Tibial nerve (tissue), 4 donors: ENCODE data around the gene PARVG. TPM values are rescaled to one million over a fixed set of nuclear protein-coding genes. Genes with fewer than 3 reads are reported as not detected.

Experiments used
- DNase-seq, 2 donors: peaks; one replicate each; pipeline ENCODE4 v3.0.0-alpha.2; 2019; ENCODE audit warnings: low spot score in 2 of 2
- H3K27ac ChIP-seq, 4 donors: fragments of 200-600 bp; sonication (generic) in 3 of 4; one replicate each; pipeline ENCODE4 v1.5.1; 2017 to 2019; ENCODE audit warnings: mild to moderate bottlenecking in 1 of 4
- H3K27me3 ChIP-seq, 2 donors: fragments of 200-600 bp; sonication (generic) in 1 of 2; one replicate each; pipeline versions ENCODE4 v1.5.1 to v1.6.0; 2017 to 2019
- H3K36me3 ChIP-seq, 3 donors: fragments of 200-600 bp; sonication (generic); one replicate each; pipeline ENCODE4 v1.5.1; 2018 to 2019
- H3K4me1 ChIP-seq, 4 donors: fragments of 200-600 bp; sonication (generic) in 3 of 4; one replicate each; pipeline ENCODE4 v1.5.1; 2017 to 2019
- H3K4me3 ChIP-seq, 4 donors: fragments of 200-600 bp; sonication (generic) in 3 of 4; one replicate each; pipeline ENCODE4 v1.5.1; 2017 to 2019; ENCODE audit warnings: mild to moderate bottlenecking in 1 of 4, moderate library complexity in 1 of 4
- H3K9me3 ChIP-seq, 4 donors: fragments of 200-600 bp; sonication (generic) in 3 of 4; one replicate each; pipeline ENCODE4 v1.5.1; 2017 to 2019
- EP300 ChIP-seq, 2 donors: sonication (generic); formaldehyde crosslinking; IDR thresholded peaks; one replicate each; pipeline ENCODE4 v1.6.1; 2017; ENCODE audit warnings: antibody characterized with exemption in 2 of 2, mild to moderate bottlenecking in 1 of 2
- POLR2A ChIP-seq, 2 donors: fragments of 450-650 bp; IDR thresholded peaks; one replicate each; pipeline ENCODE4 v1.6.1; 2017; ENCODE audit warnings: antibody characterized with exemption in 2 of 2, mild to moderate bottlenecking in 2 of 2, moderate library complexity in 2 of 2
- WGBS, 2 donors: methylation state at CpG; one replicate each; pipeline ENCODE4 v1.1.5; 2018; 5-methylcytosine and 5-hydroxymethylcytosine counted together
- total RNA-seq, 4 donors: library from RNA; depleted of rRNA; stranded (reverse); fragments of >200 nt; gene quantifications; one replicate each; pipeline ENCODE4 v1.1.0, GENCODE V29; 2016
- TF ChIP-seq, protein P1 (sequence below), 5 experiments: fragments of 200-600 bp in 3 of 5; fragments of 450-650 bp in 2 of 5; sonication (generic) in 3 of 5; IDR thresholded peaks; one replicate each; pipeline ENCODE4 v1.5.1; 2016 to 2019; ENCODE audit warnings: antibody characterized with exemption in 5 of 5, mild to moderate bottlenecking in 3 of 5, moderate library complexity in 2 of 5

PARVG gene
- total RNA-seq, 4 donors from 2014 or later: 18.8 to 140 (median 34.9) TPM

DNA sequence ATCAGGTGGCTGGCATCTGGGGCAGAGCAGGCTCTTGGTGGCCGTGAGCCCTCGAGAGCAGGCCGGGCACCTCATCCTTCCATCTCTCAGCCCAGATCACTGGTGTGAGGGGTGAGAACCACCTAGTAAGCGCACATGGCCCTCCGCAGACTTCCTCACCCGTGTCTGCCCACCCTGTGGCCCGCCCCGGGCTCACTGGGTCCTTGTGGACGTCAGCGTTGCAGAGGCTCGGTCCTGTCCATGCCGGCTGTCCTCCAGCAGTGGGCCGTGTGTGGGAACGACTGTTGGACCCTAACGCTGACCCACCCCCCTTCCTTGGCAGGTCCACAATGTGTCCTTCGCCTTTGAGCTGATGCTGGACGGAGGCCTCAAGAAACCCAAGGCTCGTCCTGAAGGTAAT is 17.2 kb upstream of the PARVG start:
- no peak for DNase-seq
- peaks cover 0 to 15% (median 0%) of the 10 kb centered on the region in 3 donors for H3K36me3 ChIP-seq
- 87% methylated on average over 14 to 16 of the region's 18 CpGs for WGBS, 2 donors
- no peaks in the 10 kb centered on the region for H3K9me3 ChIP-seq
- H3K27me3 ChIP-seq: no peaks in the 10 kb centered on the region
- no peak overlapping the region for H3K4me3 ChIP-seq
- no peaks in the 10 kb centered on the region for H3K4me1 ChIP-seq
- H3K27ac ChIP-seq: no peak overlapping the region
- TF ChIP-seq POLR2A (IDR thresholded peaks at IDR 0.05): no peak
- TF ChIP-seq, protein P1, sequence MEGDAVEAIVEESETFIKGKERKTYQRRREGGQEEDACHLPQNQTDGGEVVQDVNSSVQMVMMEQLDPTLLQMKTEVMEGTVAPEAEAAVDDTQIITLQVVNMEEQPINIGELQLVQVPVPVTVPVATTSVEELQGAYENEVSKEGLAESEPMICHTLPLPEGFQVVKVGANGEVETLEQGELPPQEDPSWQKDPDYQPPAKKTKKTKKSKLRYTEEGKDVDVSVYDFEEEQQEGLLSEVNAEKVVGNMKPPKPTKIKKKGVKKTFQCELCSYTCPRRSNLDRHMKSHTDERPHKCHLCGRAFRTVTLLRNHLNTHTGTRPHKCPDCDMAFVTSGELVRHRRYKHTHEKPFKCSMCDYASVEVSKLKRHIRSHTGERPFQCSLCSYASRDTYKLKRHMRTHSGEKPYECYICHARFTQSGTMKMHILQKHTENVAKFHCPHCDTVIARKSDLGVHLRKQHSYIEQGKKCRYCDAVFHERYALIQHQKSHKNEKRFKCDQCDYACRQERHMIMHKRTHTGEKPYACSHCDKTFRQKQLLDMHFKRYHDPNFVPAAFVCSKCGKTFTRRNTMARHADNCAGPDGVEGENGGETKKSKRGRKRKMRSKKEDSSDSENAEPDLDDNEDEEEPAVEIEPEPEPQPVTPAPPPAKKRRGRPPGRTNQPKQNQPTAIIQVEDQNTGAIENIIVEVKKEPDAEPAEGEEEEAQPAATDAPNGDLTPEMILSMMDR (IDR thresholded peaks at IDR 0.05): no peak

DNA sequence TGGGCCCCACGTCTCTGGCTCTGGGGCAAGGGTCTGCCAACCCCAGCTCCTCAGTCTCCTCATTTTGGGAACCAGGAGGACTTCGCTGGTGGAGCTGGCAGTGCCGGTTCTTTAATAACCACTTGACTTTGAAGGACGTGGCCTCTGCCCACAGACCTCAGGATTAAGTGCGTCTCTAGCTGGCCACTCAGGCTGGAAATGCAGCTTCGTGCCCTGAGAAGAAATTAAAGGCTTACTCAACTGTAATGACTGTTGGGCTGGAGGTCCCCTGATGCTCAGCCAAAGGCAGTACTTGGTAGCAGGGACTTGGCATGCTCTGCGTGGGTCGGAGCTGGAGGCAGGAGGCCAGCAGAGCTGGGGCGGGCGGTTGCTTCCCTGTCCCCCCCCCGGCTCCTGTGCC is 16.7 kb upstream of the PARVG start:
- H3K36me3 ChIP-seq: peaks cover 0 to 18% (median 0%) of the 10 kb centered on the region in 3 donors
- TF ChIP-seq EP300 (IDR thresholded peaks at IDR 0.05) (no peak), POLR2A (IDR thresholded peaks at IDR 0.05) (no peak)
- TF ChIP-seq, protein P1 (IDR thresholded peaks at IDR 0.05): no peak
- WGBS, 2 donors: 74 to 84% methylated on average over 11 of the region's 11 CpGs

DNA sequence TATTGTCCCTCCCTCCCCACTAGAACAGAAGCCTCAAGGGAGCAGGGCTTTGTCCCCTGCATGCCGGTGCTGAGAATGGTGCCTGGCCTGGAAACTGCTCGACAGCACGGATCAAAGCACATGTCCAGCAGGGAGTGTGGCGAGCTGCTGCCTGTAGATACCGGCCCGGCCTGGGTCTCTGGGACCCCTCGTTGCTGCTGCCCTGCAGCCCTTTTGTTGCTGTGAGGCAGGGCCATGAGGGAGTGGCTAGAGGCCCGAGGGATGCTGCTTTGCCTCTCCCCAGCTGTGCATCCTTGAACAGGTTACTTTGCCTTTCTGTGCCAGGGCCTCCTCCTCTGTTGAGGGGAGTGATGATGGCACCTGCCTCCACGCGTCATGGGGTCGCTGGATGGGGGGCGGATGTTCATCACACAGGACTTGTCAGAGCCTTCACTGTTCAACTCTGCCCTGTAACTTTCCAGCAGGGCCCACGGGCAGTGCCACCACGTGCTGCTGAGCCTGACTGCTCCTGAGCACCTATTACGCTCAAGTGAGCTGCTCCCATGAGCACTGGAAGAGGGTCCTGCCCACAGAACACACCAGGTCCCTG is 15.3 kb upstream of the PARVG start:
- H3K27ac ChIP-seq: no peak overlapping the region
- H3K36me3 ChIP-seq: peaks cover 0 to 18% (median 0%) of the 10 kb centered on the region in 3 donors
- no peak overlapping the region for H3K4me3 ChIP-seq
- WGBS, 2 donors: 87 to 93% methylated on average over 12 to 14 of the region's 15 CpGs
- TF ChIP-seq, protein P1 (IDR thresholded peaks at IDR 0.05): no peak
- no peak for TF ChIP-seq EP300 (IDR thresholded peaks at IDR 0.05)
- TF ChIP-seq POLR2A (IDR thresholded peaks at IDR 0.05): no peak
- no peaks in the 10 kb centered on the region for H3K27me3 ChIP-seq
- H3K9me3 ChIP-seq: no peaks in the 10 kb centered on the region
- H3K4me1 ChIP-seq: no peaks in the 10 kb centered on the region
- no peak for DNase-seq

More for the DNA sequence above, 16.7 kb upstream of the PARVG start:
- DNase-seq: no peak
- H3K27me3 ChIP-seq: no peaks in the 10 kb centered on the region
- H3K9me3 ChIP-seq: no peaks in the 10 kb centered on the region
- no peaks in the 10 kb centered on the region for H3K4me1 ChIP-seq
- H3K4me3 ChIP-seq: no peak overlapping the region
- H3K27ac ChIP-seq: no peak overlapping the region

DNA sequence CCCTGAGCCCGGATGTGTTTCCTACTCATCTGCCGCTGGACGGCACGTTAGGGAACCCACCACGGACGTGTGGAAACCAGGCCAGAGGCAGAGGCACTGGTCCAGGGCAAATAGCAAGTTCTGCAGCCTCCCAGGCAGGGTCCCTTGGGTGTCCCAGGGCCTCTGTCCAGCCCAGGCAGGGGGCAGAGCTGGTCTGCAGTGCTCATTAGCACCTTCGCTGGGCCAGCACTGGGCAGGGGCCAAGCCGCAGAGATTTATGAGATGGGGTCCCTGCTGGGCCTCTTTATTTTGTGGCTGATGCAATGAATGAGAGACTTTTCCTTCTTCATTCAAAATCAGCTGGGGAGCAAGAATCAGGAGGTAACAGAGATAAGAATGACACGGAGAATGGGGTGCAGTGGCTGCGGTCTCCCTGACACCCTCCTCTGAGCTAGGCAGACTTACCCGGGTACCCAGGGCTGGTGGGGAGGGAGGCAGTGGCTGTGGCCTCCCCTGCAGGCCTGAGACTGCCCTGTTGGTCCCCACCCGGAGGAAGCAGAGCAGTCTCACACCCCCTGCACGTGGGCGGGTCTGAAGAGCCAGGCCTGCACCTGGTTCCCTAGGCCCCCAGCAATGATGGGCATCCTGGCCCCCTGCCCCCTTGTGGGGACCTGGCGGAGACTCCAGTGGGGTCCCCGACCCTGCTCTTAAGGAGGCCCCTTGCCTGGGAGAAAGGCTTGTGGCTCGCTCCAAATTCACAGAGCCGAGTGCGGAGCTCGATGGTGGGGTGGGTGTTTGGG is 14.0 kb upstream of the PARVG start:
- DNase-seq: no peak
- peaks cover 0 to 18% (median 0%) of the 10 kb centered on the region in 3 donors for H3K36me3 ChIP-seq
- H3K4me1 ChIP-seq: no peaks in the 10 kb centered on the region
- H3K9me3 ChIP-seq: no peaks in the 10 kb centered on the region
- H3K27ac ChIP-seq: no peak overlapping the region
- WGBS, 2 donors: 72 to 79% methylated on average over 19 to 20 of the region's 20 CpGs
- H3K27me3 ChIP-seq: no peaks in the 10 kb centered on the region
- no peak overlapping the region for H3K4me3 ChIP-seq
- TF ChIP-seq, protein P1 (IDR thresholded peaks at IDR 0.05): no peak
- no peak for TF ChIP-seq EP300 (IDR thresholded peaks at IDR 0.05)
- no peak for TF ChIP-seq POLR2A (IDR thresholded peaks at IDR 0.05)

DNA sequence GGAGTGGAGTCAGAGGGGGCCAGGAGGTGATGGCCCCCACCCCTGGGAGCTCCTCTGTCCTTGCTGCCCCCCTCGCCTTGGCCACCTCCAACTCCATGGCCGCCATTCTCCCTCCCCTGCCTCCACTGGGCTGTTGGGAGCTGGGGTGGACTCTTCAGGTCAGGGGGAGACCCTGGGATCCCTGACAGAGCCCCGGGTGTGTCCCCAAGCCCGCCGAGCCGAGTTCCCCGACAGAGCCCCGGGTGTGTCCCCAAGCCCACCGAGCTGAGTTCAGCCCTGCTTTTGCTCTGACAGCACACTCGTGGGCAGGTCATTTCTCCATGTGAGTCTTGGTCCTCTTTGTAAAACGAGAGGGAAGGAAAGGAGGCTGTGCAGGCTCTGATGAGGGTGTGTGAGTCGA is 13.2 kb upstream of the PARVG start:
- H3K36me3 ChIP-seq: peaks cover 0 to 18% (median 0%) of the 10 kb centered on the region in 3 donors
- H3K27me3 ChIP-seq: no peaks in the 10 kb centered on the region
- TF ChIP-seq POLR2A (IDR thresholded peaks at IDR 0.05) (no peak), EP300 (IDR thresholded peaks at IDR 0.05) (no peak)
- TF ChIP-seq, protein P1 (IDR thresholded peaks at IDR 0.05): no peak
- 70 to 71% methylated on average over 12 of the region's 12 CpGs for WGBS, 2 donors
- no peak for DNase-seq
- H3K4me3 ChIP-seq: no peak overlapping the region
- no peak overlapping the region for H3K27ac ChIP-seq
- H3K4me1 ChIP-seq: no peaks in the 10 kb centered on the region
- no peaks in the 10 kb centered on the region for H3K9me3 ChIP-seq
